ENCODE measurements around the gene SH2D1B. TPM values are rescaled to one million over a fixed set of nuclear protein-coding genes. Genes with fewer than 3 reads are reported as not detected.

The SH2D1B gene
- total and polyA plus RNA-seq, 9 of the 15 experiments (the other 6 are each of a cell fraction or from before 2014, with no cell fraction given): 5.6 to 19.6 (median 9.7) TPM

GRCh38 chr1:162421258-162422164 is 9.6 kb upstream of the SH2D1B start (continued):
- TF ChIP-seq FOXA3 (CRISPR knock-in tag; conservative IDR thresholded peaks at IDR 0.05 in 1 of 2, IDR thresholded peaks at IDR 0.05 in 1 of 2) (peak; percentile 48 to 64; a peak in 2 of 4 replicates), KLF16 (IDR thresholded peaks at IDR 0.05) (peak; percentile 83), SREBF1 (IDR thresholded peaks at IDR 0.05; ENCODE audit: borderline replicate concordance, low read depth, low read length) (no peak), SRF (CRISPR knock-in tag; IDR thresholded peaks at IDR 0.05) (0 out of 4 replicates have a peak, but pooled peaks of 1 of the 2 experiments have one; percentile 19), NUFIP1 (IDR thresholded peaks at IDR 0.05; ENCODE audit: partially characterized antibody) (no peak), CHD2 (IDR thresholded peaks at IDR 0.05; ENCODE audit: low read depth, low read length) (no peak), SOX6 (IDR thresholded peaks at IDR 0.05) (peak; percentile 94), FOXM1 (IDR thresholded peaks at IDR 0.05; ENCODE audit: low read depth) (peak; percentile 63), FOXM1 (CRISPR knock-in tag; IDR thresholded peaks at IDR 0.05; ENCODE audit: low read depth) (no peak), JUND (IDR thresholded peaks at IDR 0.05; ENCODE audit: borderline replicate concordance, low read depth, low read length) (peak; percentile 40; the same call in 1 of the 2 replicates), JUND (tag; IDR thresholded peaks at IDR 0.05; ENCODE audit: borderline replicate concordance, low read depth, low read length) (no peak; the same call in 2 of the 3 replicates), ARID1B (IDR thresholded peaks at IDR 0.05) (peak; percentile 88), DMBX1 (CRISPR knock-in tag; IDR thresholded peaks at IDR 0.05; ENCODE audit: borderline replicate concordance) (no peak), BHLHE40 (IDR thresholded peaks at IDR 0.05; ENCODE audit: low read length) (peak; percentile 29; the same call in 1 of the 2 replicates), PHF21A (IDR thresholded peaks at IDR 0.05; ENCODE audit: borderline replicate concordance, low read depth) (no peak), TBL1XR1 (IDR thresholded peaks at IDR 0.05; ENCODE audit: low read length in 2 of 2) (peak in 1 of 2 experiments; percentile 58; a peak in 2 of 4 replicates), NFIC (IDR thresholded peaks at IDR 0.05) (peak; percentile 76), NCOR1 (IDR thresholded peaks at IDR 0.05) (peak; percentile 57; the same call in 1 of the 2 replicates), TAL1 (IDR thresholded peaks at IDR 0.05) (peak; percentile 61), POLR2AphosphoS5 (IDR thresholded peaks at IDR 0.05; ENCODE audit: control insufficient read depth, insufficient read depth, low read depth, low read length) (peak; percentile 35; the same call in 1 of the 2 replicates), KDM1A (IDR thresholded peaks at IDR 0.05) (peak; percentile 70 to 71), ZEB2 (IDR thresholded peaks at IDR 0.05) (peak; percentile 51; the same call in 1 of the 2 replicates), HDAC2 (IDR thresholded peaks at IDR 0.05) (peak; percentile 48; the same call in 1 of the 2 replicates), ZNF778 (CRISPR knock-in tag; IDR thresholded peaks at IDR 0.05) (no peak)
- TF ChIP-seq, protein P1, sequence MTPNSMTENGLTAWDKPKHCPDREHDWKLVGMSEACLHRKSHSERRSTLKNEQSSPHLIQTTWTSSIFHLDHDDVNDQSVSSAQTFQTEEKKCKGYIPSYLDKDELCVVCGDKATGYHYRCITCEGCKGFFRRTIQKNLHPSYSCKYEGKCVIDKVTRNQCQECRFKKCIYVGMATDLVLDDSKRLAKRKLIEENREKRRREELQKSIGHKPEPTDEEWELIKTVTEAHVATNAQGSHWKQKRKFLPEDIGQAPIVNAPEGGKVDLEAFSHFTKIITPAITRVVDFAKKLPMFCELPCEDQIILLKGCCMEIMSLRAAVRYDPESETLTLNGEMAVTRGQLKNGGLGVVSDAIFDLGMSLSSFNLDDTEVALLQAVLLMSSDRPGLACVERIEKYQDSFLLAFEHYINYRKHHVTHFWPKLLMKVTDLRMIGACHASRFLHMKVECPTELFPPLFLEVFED (CRISPR knock-in tag; conservative IDR thresholded peaks at IDR 0.05): no peak
- TF ChIP-seq, protein P2, sequence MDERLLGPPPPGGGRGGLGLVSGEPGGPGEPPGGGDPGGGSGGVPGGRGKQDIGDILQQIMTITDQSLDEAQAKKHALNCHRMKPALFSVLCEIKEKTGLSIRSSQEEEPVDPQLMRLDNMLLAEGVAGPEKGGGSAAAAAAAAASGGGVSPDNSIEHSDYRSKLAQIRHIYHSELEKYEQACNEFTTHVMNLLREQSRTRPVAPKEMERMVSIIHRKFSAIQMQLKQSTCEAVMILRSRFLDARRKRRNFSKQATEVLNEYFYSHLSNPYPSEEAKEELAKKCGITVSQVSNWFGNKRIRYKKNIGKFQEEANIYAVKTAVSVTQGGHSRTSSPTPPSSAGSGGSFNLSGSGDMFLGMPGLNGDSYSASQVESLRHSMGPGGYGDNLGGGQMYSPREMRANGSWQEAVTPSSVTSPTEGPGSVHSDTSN (CRISPR knock-in tag; IDR thresholded peaks at IDR 0.05; ENCODE audit: low read depth): no peak
- TF ChIP-seq, protein P2 (tag; conservative IDR thresholded peaks at IDR 0.05; ENCODE audit: low read depth): peak; percentile 14; the same call in 1 of the 2 replicates
